Esophagus squamous epithelium (tissue), 4 donors: ENCODE data around the gene SPNS1.

Experiments used
- POLR2A ChIP-seq, 4 donors: fragments of 450-650 bp; IDR thresholded peaks; one replicate each; pipeline ENCODE4 v1.6.1; 2017; ENCODE audit warnings: antibody characterized with exemption in 4 of 4, mild to moderate bottlenecking in 4 of 4, moderate library complexity in 3 of 4
- TF ChIP-seq, protein P1 (sequence below), 6 experiments: fragments of 450-650 bp in 4 of 6; fragments of 200-600 bp in 2 of 6; sonication (generic) in 2 of 6; IDR thresholded peaks; one replicate each; pipeline ENCODE4 v1.5.1; 2016 to 2019; ENCODE audit warnings: antibody characterized with exemption in 6 of 6, mild to moderate bottlenecking in 4 of 6, moderate library complexity in 4 of 6

DNA sequence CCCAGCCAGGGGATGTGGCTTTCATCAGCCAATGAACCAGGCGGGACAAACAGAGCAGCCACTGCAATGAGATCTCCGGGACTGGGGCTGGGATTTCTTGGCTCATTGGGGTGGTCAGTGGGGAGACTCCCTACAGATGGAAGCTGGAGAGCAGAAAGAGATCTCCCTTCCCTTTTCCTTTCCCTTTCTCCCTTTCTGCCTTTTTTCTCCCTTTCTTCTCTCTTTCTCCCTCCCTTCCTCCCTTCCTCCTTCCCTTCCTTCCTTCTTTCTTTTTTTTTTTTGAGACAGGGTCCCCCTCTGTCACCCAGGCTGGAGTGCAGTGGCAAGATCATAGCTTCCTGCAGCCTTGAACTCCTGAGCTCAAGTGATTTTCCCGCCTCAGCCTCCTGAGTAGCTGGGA lies 24.3 kb downstream of the SPNS1 start:
- TF ChIP-seq, protein P1, sequence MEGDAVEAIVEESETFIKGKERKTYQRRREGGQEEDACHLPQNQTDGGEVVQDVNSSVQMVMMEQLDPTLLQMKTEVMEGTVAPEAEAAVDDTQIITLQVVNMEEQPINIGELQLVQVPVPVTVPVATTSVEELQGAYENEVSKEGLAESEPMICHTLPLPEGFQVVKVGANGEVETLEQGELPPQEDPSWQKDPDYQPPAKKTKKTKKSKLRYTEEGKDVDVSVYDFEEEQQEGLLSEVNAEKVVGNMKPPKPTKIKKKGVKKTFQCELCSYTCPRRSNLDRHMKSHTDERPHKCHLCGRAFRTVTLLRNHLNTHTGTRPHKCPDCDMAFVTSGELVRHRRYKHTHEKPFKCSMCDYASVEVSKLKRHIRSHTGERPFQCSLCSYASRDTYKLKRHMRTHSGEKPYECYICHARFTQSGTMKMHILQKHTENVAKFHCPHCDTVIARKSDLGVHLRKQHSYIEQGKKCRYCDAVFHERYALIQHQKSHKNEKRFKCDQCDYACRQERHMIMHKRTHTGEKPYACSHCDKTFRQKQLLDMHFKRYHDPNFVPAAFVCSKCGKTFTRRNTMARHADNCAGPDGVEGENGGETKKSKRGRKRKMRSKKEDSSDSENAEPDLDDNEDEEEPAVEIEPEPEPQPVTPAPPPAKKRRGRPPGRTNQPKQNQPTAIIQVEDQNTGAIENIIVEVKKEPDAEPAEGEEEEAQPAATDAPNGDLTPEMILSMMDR (IDR thresholded peaks at IDR 0.05) = no peak
- no peak for TF ChIP-seq POLR2A (IDR thresholded peaks at IDR 0.05)
